SJSA1 (cell line): ENCODE data around the gene UGT2B17. TPM values are rescaled to one million over a fixed set of nuclear protein-coding genes. Genes with fewer than 3 reads are reported as not detected.
"Not testable (repeated sequence)": the region's sequence is repeated elsewhere in the genome, so short reads cannot be mapped to it uniquely, and the experiment has no call there.

Experiments
- DNase-seq, 2 experiments: peaks; one replicate each; pipeline ENCODE4 v3.0.0-alpha.2; 2015 to 2020; ENCODE audit warnings: low spot score in 2 of 2, low read depth in 1 of 2
- H3K27ac ChIP-seq: fragments of 250-450 bp; sonication (Bioruptor Pico); 2 replicates; pipeline ENCODE4 v1.5.1; 2020; ENCODE audit warnings: mild to moderate bottlenecking, moderate library complexity
- H3K27me3 ChIP-seq: fragments of 250-450 bp; sonication (Bioruptor Pico); replicated peaks from 2 replicates; pipeline ENCODE4 v1.5.1; 2020; ENCODE audit warnings: mild to moderate bottlenecking, moderate library complexity
- H3K36me3 ChIP-seq: fragments of 250-450 bp; sonication (Bioruptor Pico); 2 replicates; pipeline ENCODE4 v1.5.1; 2020; ENCODE audit warnings: mild to moderate bottlenecking
- H3K4me1 ChIP-seq: fragments of 250-450 bp; sonication (Bioruptor Pico); replicated peaks from 2 replicates; pipeline ENCODE4 v1.6.1; 2021; ENCODE audit warnings: mild to moderate bottlenecking
- H3K4me3 ChIP-seq: fragments of 250-450 bp; sonication (Bioruptor Pico); 2 replicates; pipeline ENCODE4 v1.5.1; 2020; ENCODE audit warnings: mild to moderate bottlenecking
- H3K9me3 ChIP-seq: fragments of 250-450 bp; sonication (Bioruptor Pico); replicated peaks from 2 replicates; pipeline ENCODE4 v1.5.1; 2020; ENCODE audit warnings: mild to moderate bottlenecking
- total RNA-seq: library from RNA; depleted of rRNA; stranded (reverse); fragments of >200 nt; shearing (Covaris generic); gene quantifications from 2 replicates; pipeline ENCODE4 v1.2.3, GENCODE V29; 2014; rRNA removed

The UGT2B17 gene
- total RNA-seq: 0.08 TPM in 1 of 2 replicates, not detected in the other

DNA sequence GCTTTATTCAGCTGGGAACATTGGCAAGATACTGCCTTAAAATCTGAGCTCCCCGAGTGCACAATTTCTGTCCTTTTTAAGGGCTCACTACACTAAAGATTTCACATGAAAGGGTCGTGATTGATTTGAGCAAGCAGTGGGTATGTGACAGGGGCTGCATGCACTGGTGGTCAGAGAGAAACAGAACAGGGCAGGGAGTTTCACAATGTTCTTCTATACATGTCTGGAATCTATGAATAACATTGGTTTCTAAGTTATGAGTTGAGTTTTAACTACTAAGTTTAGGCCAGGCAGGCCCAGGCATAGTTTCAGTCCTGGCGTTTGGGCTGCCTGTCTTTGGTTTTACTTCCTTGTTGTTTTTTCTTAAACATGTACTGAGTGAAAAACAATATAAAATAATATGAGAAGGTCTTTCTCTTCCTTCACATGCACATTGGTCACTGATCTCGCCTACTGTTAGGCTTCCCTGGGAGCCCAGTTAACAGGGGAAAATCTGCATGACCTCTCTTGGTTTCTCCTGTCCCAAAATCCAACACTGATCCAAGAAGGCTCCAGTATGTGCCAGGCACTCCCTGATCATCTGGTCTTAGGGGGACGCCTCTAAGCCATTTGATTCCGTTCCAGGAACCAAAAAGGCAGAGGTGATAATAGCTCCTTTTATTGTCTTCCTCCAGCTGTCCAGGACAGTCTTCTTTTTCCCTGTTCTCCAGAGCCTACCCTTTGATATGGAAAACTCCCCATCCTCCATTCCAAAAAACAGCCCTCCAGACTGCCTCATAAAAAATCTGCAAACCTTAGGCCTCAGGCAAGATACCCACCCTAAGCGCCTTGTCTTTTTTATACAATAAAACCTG lies at the start of gene UGT2B17:
Gene UGT2B17, minus strand, starts transcription at position 51 of the 854 bp plus-strand sequence. CDS start 7,838 bp downstream, outside the sequence.
- no peak for DNase-seq
- no peak within 1 kb of the TSS for H3K27ac ChIP-seq
- H3K4me1 ChIP-seq: no peaks in the 10 kb centered on the region
- H3K4me3 ChIP-seq: no peak within 1 kb of the TSS
- no peaks in the 10 kb centered on the region for H3K27me3 ChIP-seq
- no peaks in the 10 kb centered on the region for H3K36me3 ChIP-seq
- no peaks in the 10 kb centered on the region for H3K9me3 ChIP-seq

- not testable (repeated sequence) for H3K36me3 ChIP-seq, H3K4me1 ChIP-seq, H3K27me3 ChIP-seq, DNase-seq, H3K9me3 ChIP-seq, H3K4me3 ChIP-seq, H3K27ac ChIP-seq
Measured at GRCh38 chr4:68622731-68623130, 46.6 kb upstream of the UGT2B17 start.

DNA sequence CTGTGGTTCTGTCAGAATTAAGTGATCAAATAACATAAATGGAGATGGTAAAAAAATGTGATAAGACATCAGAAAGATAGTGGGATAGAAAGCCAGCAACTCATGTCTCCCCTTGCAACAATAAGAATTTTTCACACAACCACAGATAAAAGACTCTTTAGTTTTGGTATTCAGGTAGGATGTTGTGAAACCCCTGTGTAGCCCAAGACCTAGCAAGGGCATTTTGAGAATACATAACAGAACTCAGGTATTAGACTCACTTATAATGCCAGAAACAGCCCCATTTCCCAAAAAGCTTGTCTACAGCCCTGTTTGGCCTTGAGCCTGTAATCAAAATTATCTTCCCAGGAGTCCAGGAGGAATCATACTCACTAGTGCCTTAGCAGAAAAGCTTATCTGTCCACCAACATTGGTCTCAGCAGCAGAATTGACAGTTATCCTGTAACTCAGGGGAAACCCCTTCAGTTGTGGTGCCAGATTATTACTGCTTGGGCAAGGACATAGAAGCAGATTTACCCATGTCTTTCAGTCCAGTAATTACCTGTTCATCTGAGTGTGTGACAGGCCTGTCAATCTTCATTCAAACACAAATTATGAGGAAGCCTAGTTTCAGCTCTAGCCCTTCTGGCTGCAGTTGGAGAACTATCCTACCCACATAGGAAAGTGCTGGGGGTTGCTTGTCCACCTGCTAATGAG lies 41.0 kb upstream of the UGT2B17 start:
- no peak overlapping the region for H3K4me3 ChIP-seq
- no peaks in the 10 kb centered on the region for H3K36me3 ChIP-seq
- DNase-seq: no peak
- no peaks in the 10 kb centered on the region for H3K27me3 ChIP-seq
- H3K27ac ChIP-seq: no peak overlapping the region
- no peaks in the 10 kb centered on the region for H3K4me1 ChIP-seq
- H3K9me3 ChIP-seq: no peaks in the 10 kb centered on the region

DNA sequence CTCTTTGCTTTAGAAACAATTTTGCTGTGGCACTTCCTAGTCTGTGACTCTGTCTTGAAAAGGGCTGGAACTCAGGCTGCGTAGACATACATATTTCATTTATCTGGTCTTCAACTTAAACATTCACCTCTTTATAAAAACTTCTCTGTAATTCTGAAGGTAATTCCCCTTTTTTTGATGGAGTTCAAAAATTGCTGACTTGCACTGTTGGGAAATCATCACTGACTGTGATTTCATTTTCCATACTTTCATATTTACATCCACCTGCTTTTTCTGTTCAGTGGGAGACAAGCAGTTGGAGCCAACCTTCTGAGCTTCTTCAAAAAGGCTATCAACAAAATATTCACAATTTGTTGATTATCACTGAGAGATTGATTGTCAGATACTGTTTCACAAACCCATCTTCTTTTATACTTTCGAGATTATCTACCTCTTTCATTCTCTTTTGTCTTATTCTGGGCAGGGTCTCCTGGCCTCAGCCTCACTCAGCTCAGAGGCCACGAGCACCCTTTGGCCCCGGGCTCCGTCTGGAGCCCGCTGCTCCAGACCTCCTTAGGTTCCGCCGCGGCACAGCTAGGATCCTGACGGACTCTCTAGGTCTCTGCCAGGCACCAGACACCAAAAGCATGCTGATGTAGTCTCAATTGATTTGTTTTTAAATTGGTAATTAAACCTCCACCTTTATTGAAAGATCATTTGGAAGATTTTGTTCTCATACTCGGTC lies 39.7 kb upstream of the UGT2B17 start:
- no peak for DNase-seq

DNA sequence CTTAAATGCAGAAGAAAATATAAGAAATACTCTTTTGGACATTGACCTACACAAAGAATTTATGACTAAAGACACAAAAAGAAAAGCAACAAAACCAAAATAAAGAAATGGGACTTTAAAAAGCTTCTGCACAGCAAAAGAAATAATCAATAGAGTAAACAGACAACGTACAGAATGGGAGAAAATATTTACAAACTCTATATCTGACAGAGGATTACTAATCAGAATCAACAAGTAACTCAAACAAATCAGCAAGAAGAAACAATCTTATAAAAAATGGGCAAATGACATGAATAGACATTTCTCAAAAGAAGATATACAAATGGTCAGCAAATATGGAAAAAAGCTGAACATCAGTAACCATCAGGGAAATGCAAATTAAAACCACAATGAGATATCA lies 37.6 kb upstream of the UGT2B17 start:
- Histone ChIP-seq H3K36me3 (no peaks in the 10 kb centered on the region), H3K27me3 (no peaks in the 10 kb centered on the region), H3K27ac (no peak overlapping the region), H3K4me3 (no peak overlapping the region), H3K4me1 (no peaks in the 10 kb centered on the region), H3K9me3 (no peaks in the 10 kb centered on the region)
- DNase-seq: no peak

More for the DNA sequence above, 39.7 kb upstream of the UGT2B17 start:
- H3K27ac ChIP-seq: no peak overlapping the region
- no peaks in the 10 kb centered on the region for H3K4me1 ChIP-seq
- H3K27me3 ChIP-seq: no peaks in the 10 kb centered on the region
- H3K36me3 ChIP-seq: no peaks in the 10 kb centered on the region
- H3K9me3 ChIP-seq: no peaks in the 10 kb centered on the region
- no peak overlapping the region for H3K4me3 ChIP-seq

GRCh38 chr4:68606240-68606639 lies 30.1 kb upstream of the UGT2B17 start:
- H3K36me3 ChIP-seq: no peaks in the 10 kb centered on the region
- no peak overlapping the region for H3K4me3 ChIP-seq
- no peak for DNase-seq

DNA sequence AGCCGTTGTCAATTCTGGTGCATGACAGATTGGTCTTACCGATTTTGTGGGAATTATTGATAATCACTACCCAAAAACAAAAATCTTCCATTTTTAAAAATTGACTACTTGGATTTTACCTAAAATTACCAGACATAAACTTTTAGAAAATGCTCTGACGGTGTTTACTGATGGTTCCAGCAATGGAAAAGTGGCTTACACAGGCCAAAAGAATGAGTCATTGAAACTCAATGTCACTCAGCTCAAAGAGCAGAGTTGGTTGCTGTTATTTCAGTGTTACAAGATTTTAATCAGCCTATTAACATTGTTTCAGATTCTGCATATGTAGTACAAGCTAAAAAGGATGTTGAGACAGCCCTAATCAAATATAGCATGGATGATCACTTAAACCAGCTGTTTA lies 23.0 kb upstream of the UGT2B17 start:
- Histone ChIP-seq H3K36me3 (no peaks in the 10 kb centered on the region), H3K27me3 (0 out of 2 replicates have a peak, but pooled peaks cover 2% of the 10 kb centered on the region), H3K27ac (no peak overlapping the region), H3K4me1 (no peaks in the 10 kb centered on the region), H3K9me3 (no peaks in the 10 kb centered on the region), H3K4me3 (no peak overlapping the region)
- no peak for DNase-seq

More at GRCh38 chr4:68606240-68606639, 30.1 kb upstream of the UGT2B17 start:
- H3K4me1 ChIP-seq: no peaks in the 10 kb centered on the region
- no peaks in the 10 kb centered on the region for H3K27me3 ChIP-seq
- no peaks in the 10 kb centered on the region for H3K9me3 ChIP-seq
- no peak overlapping the region for H3K27ac ChIP-seq

- no peak overlapping the region for H3K4me3 ChIP-seq
- 0 out of 2 replicates have a peak, but pooled peaks cover 2% of the 10 kb centered on the region for H3K27me3 ChIP-seq
- H3K27ac ChIP-seq: no peak overlapping the region
- H3K9me3 ChIP-seq: no peaks in the 10 kb centered on the region
- DNase-seq: no peak
- no peaks in the 10 kb centered on the region for H3K4me1 ChIP-seq
- H3K36me3 ChIP-seq: no peaks in the 10 kb centered on the region
Measured at GRCh38 chr4:68597482-68597881, 21.4 kb upstream of the UGT2B17 start.

- H3K9me3 ChIP-seq: no peaks in the 10 kb centered on the region
- DNase-seq: no peak
- H3K27ac ChIP-seq: no peak overlapping the region
- H3K4me1 ChIP-seq: no peaks in the 10 kb centered on the region
- H3K27me3 ChIP-seq: 0 out of 2 replicates have a peak, but pooled peaks cover 2% of the 10 kb centered on the region
- no peak overlapping the region for H3K4me3 ChIP-seq
- no peaks in the 10 kb centered on the region for H3K36me3 ChIP-seq
Measured at GRCh38 chr4:68594678-68595077, 18.6 kb upstream of the UGT2B17 start.

GRCh38 chr4:68593112-68593511 lies 17.0 kb upstream of the UGT2B17 start:
- Histone ChIP-seq H3K4me1 (no peaks in the 10 kb centered on the region), H3K9me3 (no peaks in the 10 kb centered on the region), H3K36me3 (no peaks in the 10 kb centered on the region), H3K27me3 (0 out of 2 replicates have a peak, but pooled peaks cover 2% of the 10 kb centered on the region), H3K4me3 (no peak overlapping the region), H3K27ac (no peak overlapping the region)
- DNase-seq: no peak

- no peaks in the 10 kb centered on the region for H3K4me1 ChIP-seq
- H3K4me3 ChIP-seq: no peak overlapping the region
- DNase-seq: no peak
- no peak overlapping the region for H3K27ac ChIP-seq
- H3K36me3 ChIP-seq: no peaks in the 10 kb centered on the region
- 0 out of 2 replicates have a peak, but pooled peaks cover 2% of the 10 kb centered on the region for H3K27me3 ChIP-seq
- H3K9me3 ChIP-seq: no peaks in the 10 kb centered on the region
Measured at GRCh38 chr4:68592673-68593072, 16.6 kb upstream of the UGT2B17 start.

DNA sequence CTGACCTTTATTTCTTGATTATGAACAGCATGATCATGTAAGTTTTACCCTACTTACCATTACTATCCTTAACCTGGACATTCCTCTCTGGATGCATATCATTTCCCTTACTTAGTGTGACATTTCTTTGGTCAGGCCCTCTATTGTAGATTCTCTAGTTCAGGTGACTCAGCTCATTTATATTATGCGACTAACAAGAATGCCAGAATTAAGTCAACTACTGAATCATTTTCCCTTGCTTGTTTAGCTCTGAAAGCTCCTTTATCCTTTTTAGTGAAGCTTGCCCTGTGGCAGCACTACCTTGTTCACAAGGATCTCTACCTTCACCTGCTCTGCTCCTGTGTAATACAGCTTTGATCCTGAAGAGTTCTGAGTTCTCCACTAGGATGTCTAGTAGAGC lies 15.1 kb upstream of the UGT2B17 start:
- no peak for DNase-seq
- Histone ChIP-seq H3K9me3 (no peaks in the 10 kb centered on the region), H3K27me3 (no peaks in the 10 kb centered on the region), H3K27ac (no peak overlapping the region), H3K4me3 (no peak overlapping the region), H3K36me3 (no peaks in the 10 kb centered on the region), H3K4me1 (no peaks in the 10 kb centered on the region)

DNA sequence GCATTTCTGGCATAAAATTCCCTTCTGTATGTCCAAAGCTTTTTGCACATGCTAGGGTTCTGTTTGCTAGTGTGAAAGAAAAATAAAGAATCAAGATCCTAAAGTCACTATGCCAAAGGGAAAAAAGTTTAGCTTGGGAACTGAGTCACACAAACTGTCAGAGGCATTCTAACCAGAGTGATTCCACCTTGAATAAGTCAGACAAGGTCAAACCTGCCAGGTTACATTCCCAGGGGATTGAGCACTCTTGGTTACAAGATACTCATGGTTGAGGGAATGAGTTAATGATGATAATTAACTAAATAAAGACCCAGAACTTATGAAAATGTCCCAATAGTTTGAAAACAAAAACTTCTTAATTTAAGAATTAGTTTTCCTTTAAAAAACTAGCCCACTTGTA lies 13.7 kb upstream of the UGT2B17 start:
- no peaks in the 10 kb centered on the region for H3K4me1 ChIP-seq
- no peak for DNase-seq
- no peaks in the 10 kb centered on the region for H3K36me3 ChIP-seq
- H3K9me3 ChIP-seq: no peaks in the 10 kb centered on the region
- H3K27me3 ChIP-seq: no peaks in the 10 kb centered on the region
- no peak overlapping the region for H3K4me3 ChIP-seq
- H3K27ac ChIP-seq: no peak overlapping the region
